Renal cortex interstitium (tissue), 15 donors: ENCODE results near the gene MAPK8IP2. TPM values are rescaled to one million over a fixed set of nuclear protein-coding genes. Genes with fewer than 3 reads are reported as not detected.

Experiments used
- DNase-seq, 11 donors: peaks; one replicate each; pipeline ENCODE4 v3.0.0-alpha.2; 2013; ENCODE audit warnings: low read depth in 9 of 11, low spot score in 4 of 11; ENCODE audit errors: extremely low read depth in 1 of 11
- long read RNA-seq, 16 experiments: transcript quantifications; one replicate each; lab custom pipeline, GENCODE V29; 2026
- polyA plus RNA-seq, 3 donors: library from polyadenylated mRNA; unstranded; fragments of 120-200 nt; gene quantifications; one replicate each; pipeline ENCODE4 v1.2.1, GENCODE V29; 2013; ENCODE audit not compliant: insufficient read length in 3 of 3

Gene MAPK8IP2
- 1 to 10 TPM in 1 of 3 donors, under 1 TPM in 2; 0.78 to 1.0 (median 0.98) TPM for polyA plus RNA-seq
- long read RNA-seq, donor 1: 0 reads
- long read RNA-seq, donor 2: 0 reads
- long read RNA-seq, donor 3: 0 reads
- long read RNA-seq, donor 4: 0 reads
- long read RNA-seq, donor 5: 0 reads
- long read RNA-seq, donor 6: 0 reads
- long read RNA-seq, donor 7: 0 reads
- long read RNA-seq, donor 8: 0 reads
- long read RNA-seq, donor 9, partial matches to known transcripts: 0 of 1 reads
- long read RNA-seq, donor 9, other reads (novel, unspliced or antisense): 0 of 1 reads
- long read RNA-seq, donor 10: 0 reads
- long read RNA-seq, donor 11: 0 reads
- long read RNA-seq, donor 12: 0 reads
- long read RNA-seq, donor 13: 0 reads
- long read RNA-seq, donor 14: 0 reads
- long read RNA-seq, donor 15: 0 reads
- long read RNA-seq, donor 16: 0 reads

- no peak for DNase-seq
Measured at GRCh38 chr22:50600538-50600937, at the start of gene MAPK8IP2. Gene MAPK8IP2 (plus strand): TSS chr22:50600793. CDS start chr22:50600819, 26 bp downstream.

DNA sequence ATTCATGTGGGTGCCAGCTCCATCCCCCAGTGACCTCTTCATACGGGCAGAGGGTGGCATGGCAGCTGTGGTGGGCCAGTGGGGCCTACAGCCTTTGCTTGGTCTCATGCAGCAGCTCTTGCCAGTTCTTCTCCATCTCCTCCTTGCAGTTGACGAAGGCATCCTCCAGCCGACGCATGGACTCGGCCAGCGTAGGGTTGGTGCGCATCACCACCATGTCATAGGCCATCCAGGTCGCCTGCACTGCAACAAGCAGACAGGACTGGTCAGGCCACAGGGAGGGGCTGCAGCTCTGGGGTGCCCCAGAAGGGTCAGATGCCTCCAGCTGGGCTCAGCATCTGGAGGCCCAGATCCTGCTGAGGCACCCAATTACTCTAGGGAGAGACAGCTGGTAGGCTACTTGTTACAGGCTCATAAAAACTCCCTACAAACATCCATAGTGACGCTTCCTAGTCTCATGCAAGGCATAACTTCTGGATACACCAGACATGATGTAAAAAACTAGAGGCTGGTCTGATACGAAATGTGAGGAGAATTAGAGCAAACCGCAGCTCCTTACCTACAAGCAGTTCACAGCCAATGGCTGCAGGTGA lies 49.3 kb upstream of the MAPK8IP2 start:
- no peak for DNase-seq

- no peak for DNase-seq
Measured at GRCh38 chr22:50553310-50553709, 47.3 kb upstream of the MAPK8IP2 start.

DNA sequence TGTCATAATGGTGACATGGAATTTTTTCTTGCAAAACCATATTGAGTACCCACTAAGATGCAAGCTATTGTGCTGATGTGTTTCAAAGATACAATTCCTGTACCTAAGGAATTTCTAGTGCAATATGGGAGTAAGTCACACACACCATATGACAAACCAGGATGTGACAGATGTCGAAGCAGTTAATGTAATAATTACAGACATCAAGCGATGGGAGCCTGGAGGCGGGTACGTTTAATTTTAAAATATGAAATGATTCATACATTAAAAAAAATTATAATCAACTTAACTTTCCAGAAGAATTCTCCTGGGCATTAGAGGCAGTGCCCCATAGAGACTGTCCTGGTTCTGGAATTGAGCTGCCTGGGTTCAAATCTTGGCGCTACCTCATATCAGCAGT lies 43.9 kb upstream of the MAPK8IP2 start:
- no peak for DNase-seq

GRCh38 chr22:50560034-50560433 lies 40.6 kb upstream of the MAPK8IP2 start:
- DNase-seq: no peak

GRCh38 chr22:50561401-50562358 lies 38.9 kb upstream of the MAPK8IP2 start:
- no peak for DNase-seq

DNA sequence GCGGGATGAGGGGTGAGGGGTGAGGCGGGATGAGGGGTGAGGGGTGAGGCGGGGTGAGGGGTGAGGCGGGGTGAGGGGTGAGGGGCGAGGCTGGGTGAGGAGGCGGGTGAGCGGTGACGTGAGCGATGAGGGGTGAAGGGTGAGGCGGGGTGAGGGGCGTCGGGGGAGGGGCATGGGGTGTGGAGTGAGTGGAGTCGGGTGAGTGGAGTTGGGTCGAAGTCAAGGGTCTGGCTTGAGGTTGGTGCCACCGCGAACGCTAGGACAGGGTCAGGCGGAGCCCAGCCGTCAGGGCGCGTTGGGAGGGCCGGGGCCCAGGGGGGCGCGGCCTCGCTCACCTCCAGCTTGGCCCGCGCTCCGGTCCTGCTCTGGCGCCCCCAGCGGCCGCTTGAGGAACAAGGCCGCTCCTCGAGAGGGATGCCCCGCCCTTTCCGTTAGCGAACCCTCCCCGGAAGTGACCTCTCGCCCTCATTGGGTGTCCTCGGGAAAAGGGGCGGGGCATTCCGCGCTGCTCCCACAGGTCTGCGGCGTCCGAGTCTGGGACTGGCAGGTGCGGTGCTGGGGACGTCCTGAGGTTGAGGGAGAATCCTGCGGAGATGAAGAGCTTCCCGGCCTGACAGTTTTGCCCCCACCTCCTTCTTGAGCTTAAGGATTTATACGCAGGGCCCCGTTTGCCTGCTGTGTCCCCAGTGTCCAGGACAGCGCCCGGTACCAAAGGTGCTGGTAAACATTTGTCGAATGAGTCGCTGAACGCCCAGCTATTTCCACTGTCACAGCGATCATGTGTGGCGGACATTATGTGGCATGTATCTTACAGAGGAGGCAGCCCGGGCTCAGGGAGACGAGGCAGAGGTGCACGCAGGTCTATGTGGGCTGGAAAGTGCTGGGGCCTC lies 37.8 kb upstream of the MAPK8IP2 start, which contains the start of gene SYCE3:
SYCE3 (minus strand) TSS at position 397 of the 890 bp plus-strand sequence. CDS start 6,514 bp downstream, outside the sequence.
- DNase-seq: peak; percentile 81 to 93 (median 89)

GRCh38 chr22:50563413-50564160 lies 37.0 kb upstream of the MAPK8IP2 start:
- DNase-seq: no peak

DNA sequence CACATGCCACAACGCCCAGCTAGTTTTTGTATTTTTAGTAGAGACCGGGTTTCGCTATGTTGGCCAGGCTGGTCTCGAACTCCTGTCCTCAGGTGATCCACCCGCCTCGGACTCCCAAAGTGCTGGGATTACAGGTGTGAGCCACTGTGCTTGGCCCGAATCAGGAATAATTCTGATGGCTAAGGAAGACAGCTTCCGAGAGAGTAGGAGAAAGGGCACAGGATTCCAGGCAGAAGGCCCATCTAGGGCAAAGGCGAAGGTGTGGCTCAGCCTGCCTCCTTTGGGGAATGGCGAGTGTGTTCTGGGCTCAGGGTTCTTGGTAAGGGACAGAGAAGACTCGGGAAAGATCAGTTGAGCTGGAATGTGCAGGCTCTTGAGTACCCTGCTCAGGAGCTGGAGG lies 36.3 kb upstream of the MAPK8IP2 start:
- no peak for DNase-seq

DNA sequence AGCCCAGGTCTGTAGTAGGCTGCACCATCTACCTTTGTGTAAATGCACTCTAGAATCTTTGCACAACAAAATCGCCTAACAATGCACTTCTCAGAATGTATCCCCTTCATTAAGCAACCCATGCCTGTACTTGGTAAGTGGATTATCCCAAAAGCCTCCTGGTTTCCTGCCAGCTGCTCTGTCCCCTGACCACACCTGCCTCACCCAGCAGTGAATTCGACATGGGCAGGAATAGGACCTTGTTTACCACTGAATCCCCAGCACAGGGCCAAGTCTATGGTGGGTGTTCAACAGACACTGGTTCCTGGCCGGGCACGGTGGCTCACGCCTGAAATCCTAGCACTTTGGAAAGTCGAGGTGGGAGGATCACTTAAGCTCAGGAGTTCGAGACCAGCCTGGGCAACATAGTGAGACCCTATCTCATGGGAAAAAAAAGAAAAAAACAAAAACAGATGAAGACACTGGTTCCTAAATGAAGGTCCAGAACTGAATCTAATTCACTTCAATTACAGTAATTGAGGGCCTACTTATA lies 32.8 kb upstream of the MAPK8IP2 start:
- no peak for DNase-seq

DNA sequence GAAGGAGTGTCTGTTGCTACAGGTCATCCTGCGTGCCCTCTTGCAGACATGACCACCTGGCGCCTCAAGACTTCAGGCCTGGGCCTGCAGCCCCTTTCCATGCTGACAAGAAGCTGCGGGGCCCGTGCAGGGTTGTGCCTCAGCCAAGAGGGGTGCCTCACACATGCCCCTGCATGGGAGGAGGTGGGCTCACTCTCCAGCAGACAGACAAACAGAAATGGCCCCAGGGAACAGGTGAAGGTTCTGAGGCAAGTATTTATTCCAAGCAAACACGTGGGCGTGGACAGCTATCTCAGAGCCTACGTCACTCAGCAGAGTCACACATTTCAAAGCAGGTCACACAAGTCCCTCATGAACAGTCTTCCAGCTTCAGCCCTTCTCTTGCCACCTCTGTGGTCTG lies 32.0 kb upstream of the MAPK8IP2 start:
- DNase-seq: no peak

DNA sequence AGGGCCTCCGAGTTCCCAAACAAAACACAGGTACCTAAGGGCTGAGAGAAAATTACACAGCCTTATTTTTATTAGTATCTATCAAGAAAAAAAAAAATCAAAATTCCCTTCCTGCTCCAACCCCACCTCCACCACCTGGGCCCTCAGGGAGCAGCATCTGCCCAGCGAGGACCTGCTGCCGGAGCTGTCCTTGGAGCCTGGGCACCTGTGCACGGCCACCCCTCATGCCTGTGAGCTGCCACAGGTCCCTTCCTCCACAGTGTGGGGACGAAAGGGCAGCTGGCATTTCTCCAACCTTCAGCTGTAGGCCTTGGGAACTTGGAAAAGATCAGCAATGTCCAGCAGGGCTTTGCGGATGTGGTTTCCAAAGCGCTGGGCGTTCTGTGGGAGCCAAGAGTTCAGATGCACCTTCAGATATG lies 31.5 kb upstream of the MAPK8IP2 start:
- no peak for DNase-seq

DNA sequence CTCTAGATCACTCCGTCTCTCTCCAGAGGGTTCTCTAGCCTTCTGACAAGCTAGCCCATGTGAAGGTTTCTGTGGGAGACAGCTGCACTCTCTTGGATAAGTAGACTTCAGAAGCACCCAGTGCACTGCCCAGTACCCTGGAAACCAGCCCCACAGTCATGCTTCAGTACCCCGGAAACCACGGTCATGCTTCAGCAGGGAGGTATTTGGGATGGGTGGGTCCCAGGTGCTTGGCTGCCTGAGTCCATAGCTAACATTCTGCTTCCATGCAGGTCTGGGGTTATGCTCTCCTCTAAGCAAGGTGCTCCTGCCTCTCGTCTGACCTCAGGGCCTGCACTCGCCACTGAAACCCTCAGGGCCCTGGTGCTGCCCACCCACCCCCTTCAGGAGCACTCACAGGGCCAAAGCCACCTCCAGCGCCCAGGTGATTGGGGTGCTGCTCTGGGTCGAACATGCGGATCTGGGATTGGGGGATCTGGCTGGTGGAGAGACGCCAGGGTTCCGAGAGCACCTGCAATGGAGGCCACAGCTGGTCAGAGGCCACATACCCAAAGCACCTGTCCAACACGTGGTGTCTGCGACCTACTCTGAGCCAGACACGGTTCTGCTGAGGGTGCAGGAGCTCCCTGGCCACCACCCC lies 30.6 kb upstream of the MAPK8IP2 start:
- no peak for DNase-seq

DNA sequence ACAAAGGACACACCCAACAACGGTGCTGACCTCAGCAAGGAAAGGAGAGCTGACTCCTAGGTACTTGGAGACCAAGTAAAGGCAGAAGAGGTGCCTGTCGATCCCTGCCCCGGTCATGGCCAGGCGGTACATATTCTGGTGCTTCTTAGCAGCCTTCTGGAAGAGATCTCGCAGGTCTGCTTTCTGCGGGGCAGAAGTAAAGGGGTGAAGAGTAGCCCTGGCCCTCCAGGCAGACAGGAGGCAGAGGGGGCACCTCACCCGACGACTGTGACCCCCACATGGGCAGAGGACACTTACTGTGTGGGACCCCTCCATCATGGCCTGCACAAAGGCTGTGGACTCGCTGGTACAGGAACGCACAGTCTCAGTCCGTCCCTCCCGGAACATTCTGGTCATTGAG lies 29.7 kb upstream of the MAPK8IP2 start:
- DNase-seq: no peak

GRCh38 chr22:50571264-50572175 lies 29.1 kb upstream of the MAPK8IP2 start:
- DNase-seq: no peak

DNA sequence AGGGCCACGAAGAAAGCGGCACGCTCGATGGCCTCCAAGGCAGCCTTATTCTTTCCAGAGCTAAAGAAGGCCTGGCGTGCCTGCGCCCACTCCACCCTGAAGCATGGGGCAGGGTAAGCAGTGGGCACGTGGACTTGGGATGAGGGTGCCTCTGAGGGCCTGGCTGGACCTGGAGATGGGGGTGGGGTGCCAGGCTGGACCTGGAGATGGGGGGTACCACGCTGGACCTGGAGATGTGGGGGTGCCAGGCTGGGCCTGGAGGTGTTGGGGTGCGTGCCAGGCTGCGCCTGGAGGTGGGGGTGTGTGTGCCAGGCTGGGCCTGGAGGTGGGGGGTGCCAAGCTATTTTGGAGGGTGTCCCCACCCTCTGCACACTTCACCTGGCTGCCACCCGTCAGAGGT lies 27.6 kb upstream of the MAPK8IP2 start:
- DNase-seq: no peak
